AG04449 (cell line): Measurements from ENCODE around the gene SLC31A2.

Experiments
- CTCF ChIA-PET: fragments of 350-600 bp; formaldehyde crosslinking; extraction: SDS; loops from one replicate; lab custom pipeline; 2021; ENCODE audit warnings: antibody characterized with exemption; lab: Yijun Ruan, JAX
- POLR2A ChIA-PET: fragments of 400-600, 350-600 bp; formaldehyde crosslinking; extraction: SDS; loops from one replicate; lab custom pipeline; 2020; ENCODE audit warnings: antibody characterized with exemption, inconsistent platforms; lab: Yijun Ruan, JAX
- DNase-seq: peaks from one replicate; pipeline ENCODE4 v3.0.0-alpha.2; 2010; ENCODE audit warnings: low read depth, low spot score
- H3K4me3 ChIP-seq: 2 replicates; pipeline ENCODE4 v1.5.1; 2011; ENCODE audit warnings: low read depth, mild to moderate bottlenecking, control low read depth, low read length
- TF ChIP-seq, protein P1 (sequence below): IDR thresholded peaks from one replicate; pipeline ENCODE4 v1.5.1; 2011; ENCODE audit warnings: mild to moderate bottlenecking, moderate library complexity, low read length, control low read depth, inconsistent platforms; ENCODE audit not compliant: insufficient read depth; ENCODE audit errors: missing control alignments

Gene SLC31A2

GRCh38 chr9:113151696-113152630 is 1.2 kb downstream of the SLC31A2 start:
- ChIA-PET POLR2A (interaction anchor here (0.7 to 1.1 kb wide), 3 partner anchors 10 to 69 kb away, joined by 3 read pairs; partner anchors contain the start of genes FKBP15 and SLC31A1), CTCF (interaction anchor here (0.8 to 1.5 kb wide), 5 partner anchors 10 to 229 kb away, joined by 3 to 5 read pairs (median 3); no protein-coding TSS in a partner anchor)
- TF ChIP-seq, protein P1, sequence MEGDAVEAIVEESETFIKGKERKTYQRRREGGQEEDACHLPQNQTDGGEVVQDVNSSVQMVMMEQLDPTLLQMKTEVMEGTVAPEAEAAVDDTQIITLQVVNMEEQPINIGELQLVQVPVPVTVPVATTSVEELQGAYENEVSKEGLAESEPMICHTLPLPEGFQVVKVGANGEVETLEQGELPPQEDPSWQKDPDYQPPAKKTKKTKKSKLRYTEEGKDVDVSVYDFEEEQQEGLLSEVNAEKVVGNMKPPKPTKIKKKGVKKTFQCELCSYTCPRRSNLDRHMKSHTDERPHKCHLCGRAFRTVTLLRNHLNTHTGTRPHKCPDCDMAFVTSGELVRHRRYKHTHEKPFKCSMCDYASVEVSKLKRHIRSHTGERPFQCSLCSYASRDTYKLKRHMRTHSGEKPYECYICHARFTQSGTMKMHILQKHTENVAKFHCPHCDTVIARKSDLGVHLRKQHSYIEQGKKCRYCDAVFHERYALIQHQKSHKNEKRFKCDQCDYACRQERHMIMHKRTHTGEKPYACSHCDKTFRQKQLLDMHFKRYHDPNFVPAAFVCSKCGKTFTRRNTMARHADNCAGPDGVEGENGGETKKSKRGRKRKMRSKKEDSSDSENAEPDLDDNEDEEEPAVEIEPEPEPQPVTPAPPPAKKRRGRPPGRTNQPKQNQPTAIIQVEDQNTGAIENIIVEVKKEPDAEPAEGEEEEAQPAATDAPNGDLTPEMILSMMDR: no peak
- DNase-seq: no peak
- peak overlapping the region; percentile 88 for H3K4me3 ChIP-seq

- DNase-seq: no peak
- TF ChIP-seq, protein P1: no peak
- POLR2A ChIA-PET: no interaction called here
- H3K4me3 ChIP-seq: no peak overlapping the region
- CTCF ChIA-PET: no interaction called here
Observed at GRCh38 chr9:113152699-113153098, 1.9 kb downstream of the SLC31A2 start.

- no peak for DNase-seq
- H3K4me3 ChIP-seq: no peak overlapping the region
- ChIA-PET CTCF (no interaction called here), POLR2A (no interaction called here)
- TF ChIP-seq, protein P1: no peak
Observed at GRCh38 chr9:113153599-113153998, 2.8 kb downstream of the SLC31A2 start.

DNA sequence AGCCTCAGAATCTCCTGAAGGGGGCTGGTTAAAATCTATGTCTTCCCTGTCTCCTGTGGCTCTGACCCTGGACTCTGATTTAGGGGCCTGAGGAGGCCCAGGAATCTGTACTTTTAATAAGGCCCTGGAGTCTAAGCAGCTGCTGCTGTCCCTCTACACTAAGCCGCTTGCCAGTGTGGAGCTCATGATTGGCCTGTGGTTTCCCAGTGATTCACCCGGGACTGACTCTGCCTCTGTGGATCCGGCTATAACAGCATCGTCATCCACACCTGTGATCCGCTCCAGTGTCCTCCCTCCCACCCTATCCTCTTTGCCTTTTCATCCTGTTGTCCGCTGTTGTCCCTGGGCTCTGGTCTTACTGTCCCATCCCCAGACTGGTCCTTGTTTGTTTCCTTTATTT is 3.7 kb downstream of the SLC31A2 start:
- ChIA-PET CTCF (no interaction called here), POLR2A (no interaction called here)
- no peak overlapping the region for H3K4me3 ChIP-seq
- DNase-seq: no peak
- TF ChIP-seq, protein P1: no peak

DNA sequence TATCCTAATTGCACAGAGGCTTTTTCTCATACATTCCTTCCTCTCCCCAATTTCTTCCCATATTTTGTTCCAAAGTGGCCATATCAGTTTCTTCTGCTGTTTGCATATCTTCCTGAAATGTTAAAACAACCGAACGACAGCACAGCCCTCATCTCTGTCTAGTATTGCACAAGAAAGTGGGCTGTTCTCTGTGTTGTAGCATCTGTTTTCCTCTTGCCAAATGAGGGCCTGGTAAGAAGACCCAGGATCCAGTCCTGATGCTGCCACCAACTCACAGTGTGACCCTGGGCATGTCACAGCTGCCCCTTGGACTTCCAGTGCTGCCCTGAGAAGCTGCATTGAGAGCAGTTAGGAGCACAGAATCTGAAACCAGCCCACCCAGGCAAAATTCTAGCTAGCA is 4.1 kb downstream of the SLC31A2 start:
- DNase-seq: no peak
- POLR2A ChIA-PET: no interaction called here
- TF ChIP-seq, protein P1: no peak
- H3K4me3 ChIP-seq: no peak overlapping the region
- CTCF ChIA-PET: no interaction called here

DNA sequence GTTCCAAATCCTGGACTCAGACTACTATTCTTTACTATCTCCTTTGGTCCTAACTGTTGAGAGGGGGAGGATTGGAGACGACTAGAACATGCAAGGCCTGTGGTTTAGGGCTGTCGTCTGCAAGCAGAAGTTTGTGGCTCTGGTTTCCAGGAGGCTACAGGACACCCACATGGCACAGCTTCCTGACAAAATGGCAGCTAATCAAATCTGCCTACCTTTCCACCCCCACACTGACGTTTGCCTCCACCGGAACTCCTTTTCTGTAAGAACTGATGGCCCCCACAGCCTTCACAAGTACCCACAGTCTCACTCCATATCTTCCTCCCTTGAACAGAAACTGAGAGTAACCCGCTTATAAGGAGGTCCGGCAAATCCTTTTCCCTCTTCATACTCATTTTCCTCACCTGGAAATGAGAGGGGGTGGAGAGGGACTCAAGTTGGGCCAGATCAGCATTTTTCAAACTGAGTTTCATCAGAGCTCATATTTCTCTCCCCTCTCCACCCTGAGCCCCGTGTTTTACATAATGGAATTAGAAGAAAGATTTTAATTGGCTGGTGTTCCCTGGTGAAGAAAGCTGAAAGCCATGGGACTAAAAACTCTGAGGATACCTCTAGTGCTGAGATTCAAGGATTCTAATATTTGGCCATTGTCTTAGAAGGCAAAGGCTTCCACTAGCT is 5.2 kb downstream of the SLC31A2 start:
- TF ChIP-seq, protein P1: no peak
- H3K4me3 ChIP-seq: no peak overlapping the region
- ChIA-PET CTCF (no interaction called here), POLR2A (no interaction called here)
- DNase-seq: no peak
